Mammary microvascular endothelial cell (primary cell): ENCODE results near the gene RNF175. TPM values are rescaled to one million over a fixed set of nuclear protein-coding genes. Genes with fewer than 3 reads are reported as not detected.

Source experiments
- total RNA-seq: library from RNA; depleted of rRNA; stranded (reverse); fragments of >200 nt; gene quantifications from 2 replicates; pipeline ENCODE4 v1.2.3, GENCODE V29; 2015

RNF175 gene
- not detected in 2 replicates for total RNA-seq

DNA sequence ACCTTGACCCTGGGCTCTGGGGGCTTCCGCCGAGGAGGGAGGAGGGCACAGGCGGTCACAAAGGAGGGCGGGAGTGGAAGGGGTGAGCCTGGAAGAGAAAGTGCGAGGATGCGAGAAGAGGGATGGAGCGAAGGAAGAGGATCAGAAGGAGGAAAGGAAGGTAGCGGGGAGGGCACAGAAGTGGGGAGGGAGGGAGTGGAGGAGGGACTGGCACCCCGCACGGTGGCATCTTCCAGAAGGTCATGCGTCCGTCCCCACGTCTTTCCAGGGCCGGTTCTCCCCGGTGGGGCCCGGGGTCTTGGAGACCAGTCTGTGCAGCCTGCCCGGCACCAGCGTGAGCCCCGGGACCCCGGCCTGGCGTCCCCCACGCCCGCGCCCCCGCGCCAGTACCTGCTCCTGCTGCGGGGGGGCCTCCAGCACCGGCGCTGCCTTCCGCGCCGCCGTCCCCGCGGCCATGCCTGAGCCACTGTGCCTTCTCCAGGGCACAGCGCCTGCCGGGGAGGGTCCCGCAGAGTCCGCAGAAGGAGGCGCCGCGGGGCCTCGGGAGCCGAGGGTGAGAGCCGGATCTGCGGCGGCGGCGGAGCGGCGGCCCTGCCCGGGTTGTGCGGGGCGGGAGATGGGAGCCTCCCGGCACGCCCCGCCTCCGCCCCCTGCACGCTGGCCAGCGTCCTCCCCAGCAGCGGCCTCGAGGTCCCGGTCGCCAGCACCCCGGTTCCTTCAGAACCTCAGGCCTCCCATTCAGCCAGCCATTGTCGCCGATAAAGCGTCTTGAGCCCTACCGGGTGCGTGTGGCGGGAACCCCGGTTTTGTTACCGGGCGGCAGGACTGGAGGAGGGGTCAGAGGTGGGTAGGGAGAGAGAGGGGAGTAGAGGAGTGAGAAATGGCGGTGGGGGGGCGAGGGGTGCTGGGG lies at the start of gene RNF175:
TSS of gene RNF175 (minus strand) at position 618 of the 910 bp plus-strand sequence. CDS start at position 456, 162 bp downstream.

DNA sequence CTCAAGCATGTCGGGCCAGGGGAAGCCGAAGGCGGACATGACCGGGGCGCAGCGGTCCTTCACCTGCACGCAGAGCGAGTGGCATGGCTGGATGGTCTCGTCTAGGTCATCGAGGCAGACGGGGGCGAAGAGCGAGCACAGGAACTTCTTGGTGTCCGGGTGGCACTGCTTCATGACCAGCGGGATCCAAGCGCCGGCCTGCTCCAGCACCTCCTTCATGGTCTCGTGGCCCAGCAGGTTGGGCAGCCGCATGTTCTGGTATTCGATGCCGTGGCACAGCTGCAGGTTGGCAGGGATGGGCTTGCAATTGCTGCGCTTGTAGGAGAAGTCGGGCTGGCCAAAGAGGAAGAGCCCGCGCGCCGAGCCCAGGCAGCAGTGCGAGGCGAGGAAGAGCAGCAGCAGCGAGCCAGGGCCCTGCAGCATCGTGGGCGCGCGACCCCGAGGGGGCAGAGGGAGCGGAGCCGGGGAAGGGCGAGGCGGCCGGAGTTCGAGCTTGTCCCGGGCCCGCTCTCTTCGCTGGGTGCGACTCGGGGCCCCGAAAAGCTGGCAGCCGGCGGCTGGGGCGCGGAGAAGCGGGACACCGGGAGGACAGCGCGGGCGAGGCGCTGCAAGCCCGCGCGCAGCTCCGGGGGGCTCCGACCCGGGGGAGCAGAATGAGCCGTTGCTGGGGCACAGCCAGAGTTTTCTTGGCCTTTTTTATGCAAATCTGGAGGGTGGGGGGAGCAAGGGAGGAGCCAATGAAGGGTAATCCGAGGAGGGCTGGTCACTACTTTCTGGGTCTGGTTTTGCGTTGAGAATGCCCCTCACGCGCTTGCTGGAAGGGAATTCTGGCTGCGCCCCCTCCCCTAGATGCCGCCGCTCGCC lies 28.8 kb upstream of the RNF175 start, which contains the start of gene SFRP2:
TSS of gene SFRP2 (minus strand) at position 671 of the 864 bp plus-strand sequence. CDS start at position 423, 248 bp downstream.

DNA sequence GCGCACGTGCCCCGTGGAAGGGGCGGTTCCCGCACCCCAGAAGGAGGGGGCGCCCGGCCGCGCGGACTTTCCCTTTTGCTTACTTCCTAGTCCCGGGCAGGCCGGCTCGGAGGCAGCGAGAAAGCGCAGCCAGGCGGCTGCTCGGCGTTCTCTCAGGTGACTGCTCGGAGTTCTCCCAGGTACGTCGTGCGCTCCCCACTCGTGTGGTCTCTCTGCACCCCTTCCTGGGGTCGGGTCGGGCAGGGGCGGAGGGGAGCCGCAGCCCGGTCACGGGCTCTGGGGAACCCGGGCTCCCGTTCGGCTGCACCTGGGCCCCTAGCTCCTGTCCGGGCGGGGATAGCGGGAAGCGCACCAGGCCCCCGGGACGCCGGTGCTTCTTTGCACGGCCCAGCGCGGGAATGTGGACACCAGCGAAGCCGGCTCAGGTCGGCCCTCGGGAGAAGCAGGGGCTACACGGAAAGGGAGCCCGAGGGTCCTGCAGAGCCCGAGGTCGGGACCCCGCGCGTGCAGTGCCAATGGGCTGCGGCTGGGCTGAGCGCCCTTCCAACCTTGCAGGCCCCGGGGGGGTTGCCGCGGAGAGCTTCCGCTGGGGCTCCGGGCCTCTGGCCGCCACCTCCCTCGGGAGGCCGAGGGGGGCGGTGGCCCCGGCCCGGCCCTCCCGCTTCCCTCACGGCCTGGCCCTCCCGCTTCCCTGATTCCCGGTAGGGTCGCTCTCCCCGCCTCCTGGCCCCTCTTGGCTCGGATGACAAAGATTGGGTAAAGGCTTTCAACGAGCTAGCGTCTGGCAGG lies 75.4 kb downstream of the RNF175 start, which contains the start of gene TLR2:
TSS of gene TLR2 (plus strand) at position 99 of the 789 bp plus-strand sequence. CDS start 18,628 bp downstream, outside the sequence.

Other genes starting within 250 kb of the RNF175 start
- gene TLR2, start 75.7 kb downstream of the RNF175 start, total RNA-seq, result 13.8 and 18.1 TPM in 2 replicates
- gene SFRP2, start 29.1 kb upstream of the RNF175 start, total RNA-seq, result 0.05 TPM in 1 of 2 replicates, not detected in the other